T-helper 17 cell (primary cell): ENCODE measurements around the gene TECR. TPM values are rescaled to one million over a fixed set of nuclear protein-coding genes. Genes with fewer than 3 reads are reported as not detected.
"Not testable (repeated sequence)": the region's sequence is repeated elsewhere in the genome, so short reads cannot be mapped to it uniquely, and the experiment has no call there.

Experiments used
- ATAC-seq: fragments of 150-1000 bp; cut with Tn5 transposase; 2 replicates; pipeline ENCODE4 v1.10.0; 2021; ENCODE audit warnings: mild to moderate bottlenecking, moderate library complexity
- DNase-seq, 3 donors: peaks; one replicate each; pipeline versions ENCODE4 v3.0.0 to v3.0.0-alpha.2; 2020 to 2021
- H3K9me3 ChIP-seq: one replicate; pipeline ENCODE4 v1.7.0; 2013; ENCODE audit warnings: low read length, mild to moderate bottlenecking; ENCODE audit not compliant: control insufficient read depth, poor library complexity, severe bottlenecking
- H3K27ac Mint-ChIP-seq: one replicate; pipeline ENCODE4 v1.8.0; 2022; ENCODE audit warnings: mild to moderate bottlenecking, moderate library complexity, mixed read lengths
- H3K27me3 Mint-ChIP-seq: one replicate; pipeline ENCODE4 v1.8.0; 2022; ENCODE audit warnings: mixed read lengths
- H3K36me3 Mint-ChIP-seq: one replicate; pipeline ENCODE4 v1.8.0; 2022; ENCODE audit warnings: low read depth, mixed read lengths
- H3K4me1 Mint-ChIP-seq: one replicate; pipeline ENCODE4 v1.8.0; 2022; ENCODE audit warnings: mild to moderate bottlenecking, mixed read lengths
- H3K4me3 Mint-ChIP-seq: one replicate; pipeline ENCODE4 v1.8.0; 2022; ENCODE audit warnings: mild to moderate bottlenecking, moderate library complexity, mixed read lengths
- total RNA-seq, 4 donors: library from RNA in 2 of 4; stranded (reverse) in 2 of 4; gene quantifications; one replicate each; pipeline ENCODE4 v1.2.3 and lab custom pipeline; 2022 to 2026

TECR gene
- total RNA-seq, 2 donors from 2014 or later: 111 to 125 TPM

DNA sequence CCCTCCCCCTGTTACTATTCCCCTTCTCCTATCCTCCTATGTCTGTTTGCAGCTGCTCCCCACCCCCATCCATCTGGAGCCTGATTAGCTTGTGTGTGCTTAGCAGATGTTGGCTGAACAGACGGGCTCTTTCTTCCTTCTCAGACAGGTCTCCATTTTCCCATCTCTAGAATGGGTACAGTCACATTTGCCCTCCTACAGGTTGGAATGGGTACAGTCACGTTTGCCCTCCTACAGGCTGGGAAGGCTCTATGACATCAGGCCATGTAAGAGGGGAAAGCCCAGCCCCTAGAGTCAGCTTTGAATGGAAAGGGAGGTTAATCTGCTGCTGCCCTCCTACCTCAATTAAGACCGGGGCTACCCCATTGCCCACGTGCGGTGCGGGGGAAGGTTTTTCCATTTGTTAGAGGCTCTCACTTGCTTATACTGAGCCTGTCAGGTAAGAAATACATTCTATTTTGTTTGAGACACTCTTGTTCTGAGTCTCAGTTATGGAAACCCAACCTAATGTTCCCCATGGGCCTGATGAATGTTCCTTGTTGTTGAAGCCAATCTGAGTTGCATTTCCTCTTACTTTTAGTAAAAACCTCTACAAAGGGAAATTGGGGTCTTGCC is 51.3 kb downstream of the TECR start:
- H3K36me3 Mint-ChIP-seq: no peaks in the 10 kb centered on the region
- H3K27ac Mint-ChIP-seq: no peak overlapping the region
- ATAC-seq: peak; percentile 59
- DNase-seq: no peak
- H3K4me1 Mint-ChIP-seq: peaks cover 4% of the 10 kb centered on the region
- no peak overlapping the region for H3K4me3 Mint-ChIP-seq
- H3K9me3 ChIP-seq: no peaks in the 10 kb centered on the region
- H3K27me3 Mint-ChIP-seq: no peaks in the 10 kb centered on the region

DNA sequence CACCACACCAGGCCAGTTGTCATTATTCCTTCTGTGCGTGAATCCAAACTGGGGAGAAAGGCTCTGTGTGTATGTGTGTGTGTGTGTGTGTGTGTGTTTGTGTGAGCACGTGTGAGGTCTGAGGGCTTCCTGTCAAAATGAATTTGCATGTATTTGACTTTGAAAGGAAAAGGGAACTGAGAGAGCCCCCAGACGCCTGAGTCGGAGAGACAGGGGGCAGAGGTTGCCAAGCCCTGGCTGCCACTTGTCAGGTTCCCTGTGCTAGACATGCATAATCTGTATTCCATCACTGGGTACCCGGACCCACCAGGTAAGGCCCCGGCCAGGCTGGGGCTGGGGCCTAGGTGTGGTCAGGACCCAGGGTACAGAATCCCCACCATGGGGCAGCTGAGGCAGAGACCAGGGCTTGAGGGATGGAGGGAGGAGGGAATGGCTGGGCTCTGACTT is 53.5 kb downstream of the TECR start, which contains the start of gene CLEC17A:
Gene CLEC17A, plus strand, starts transcription at position 191 of the 447 bp plus-strand sequence. Its CDS starts 77 bp downstream, at position 268.
- peak within 1 kb of the TSS; percentile 79 for H3K27ac Mint-ChIP-seq
- peaks cover 7% of the 10 kb centered on the region for H3K4me1 Mint-ChIP-seq
- peak; percentile 66 for ATAC-seq
- no peak for DNase-seq
- peak within 1 kb of the TSS; percentile 74 for H3K4me3 Mint-ChIP-seq
- no peaks in the 10 kb centered on the region for H3K27me3 Mint-ChIP-seq
- H3K9me3 ChIP-seq: no peaks in the 10 kb centered on the region
- no peaks in the 10 kb centered on the region for H3K36me3 Mint-ChIP-seq

DNA sequence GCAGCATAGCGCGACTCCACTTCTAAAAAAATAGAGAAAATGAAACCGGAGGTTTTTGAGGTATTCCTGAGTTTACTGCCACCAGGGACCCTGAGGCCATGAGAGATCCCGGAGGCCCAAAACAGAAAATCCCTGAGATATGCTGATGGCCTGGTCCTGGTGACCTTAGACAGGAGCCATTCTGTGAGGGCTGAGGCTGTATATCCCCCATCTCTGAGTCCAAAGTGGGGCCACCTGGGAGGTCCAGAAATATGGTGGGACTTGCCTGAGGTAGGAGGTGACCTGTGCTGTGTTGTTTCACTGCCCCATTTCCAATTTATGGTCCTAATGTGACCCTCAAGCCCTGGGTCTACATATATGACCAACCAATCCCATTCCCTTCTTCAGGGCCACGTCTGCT is 55.0 kb downstream of the TECR start:
- not testable (repeated sequence) for H3K4me3 Mint-ChIP-seq, H3K9me3 ChIP-seq, H3K27me3 Mint-ChIP-seq, H3K4me1 Mint-ChIP-seq, ATAC-seq, H3K36me3 Mint-ChIP-seq, DNase-seq
- peak overlapping the region; percentile 79 for H3K27ac Mint-ChIP-seq

- not testable (repeated sequence) for H3K4me1 Mint-ChIP-seq, H3K27me3 Mint-ChIP-seq, H3K4me3 Mint-ChIP-seq, DNase-seq, H3K9me3 ChIP-seq, H3K27ac Mint-ChIP-seq, H3K36me3 Mint-ChIP-seq
- peak; percentile 65 for ATAC-seq
These were observed 55.8 kb downstream of the TECR start for GRCh38 chr19:14585187-14585586.

- ATAC-seq, H3K27me3 Mint-ChIP-seq, H3K36me3 Mint-ChIP-seq, H3K4me3 Mint-ChIP-seq, H3K9me3 ChIP-seq, H3K4me1 Mint-ChIP-seq, DNase-seq, H3K27ac Mint-ChIP-seq: not testable (repeated sequence)
These were observed 60.0 kb downstream of the TECR start for GRCh38 chr19:14589433-14589832.

GRCh38 chr19:14595558-14595957 is 66.2 kb downstream of the TECR start:
- Mint-ChIP-seq H3K4me1 (no peaks in the 10 kb centered on the region), H3K36me3 (peaks cover 3% of the 10 kb centered on the region), H3K27ac (no peak overlapping the region), H3K27me3 (no peaks in the 10 kb centered on the region), H3K4me3 (no peak overlapping the region)
- ATAC-seq (no peak), DNase-seq (no peak)
- H3K9me3 ChIP-seq: no peaks in the 10 kb centered on the region

DNA sequence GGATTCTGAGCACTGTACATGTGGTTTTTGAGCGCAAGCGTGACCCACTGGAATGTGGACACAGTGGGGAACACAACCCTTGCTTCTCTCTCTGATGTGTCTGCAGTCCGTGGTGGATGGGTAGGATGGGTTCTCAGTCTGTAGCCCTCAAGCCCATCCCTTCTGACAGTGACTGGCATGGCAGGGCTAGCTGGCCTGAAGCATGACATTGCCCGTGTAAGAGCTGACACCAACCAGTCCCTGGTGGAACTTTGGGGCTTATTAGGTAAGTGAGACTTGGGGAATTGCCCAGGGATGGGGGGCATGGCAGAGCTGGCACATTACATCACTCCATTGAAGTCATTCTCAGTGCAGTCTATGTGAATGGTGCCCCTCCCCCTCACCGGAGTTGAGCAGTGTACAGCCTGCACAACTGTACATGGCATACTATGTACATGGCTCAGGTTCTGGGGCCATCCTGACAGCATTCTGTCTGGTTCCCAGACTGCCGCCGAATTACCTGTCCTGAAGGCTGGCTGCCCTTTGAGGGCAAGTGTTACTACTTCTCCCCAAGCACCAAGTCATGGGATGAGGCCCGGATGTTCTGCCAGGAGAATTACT is 70.3 kb downstream of the TECR start:
- ATAC-seq (no peak), DNase-seq (no peak)
- no peaks in the 10 kb centered on the region for H3K27me3 Mint-ChIP-seq
- H3K27ac Mint-ChIP-seq: no peak overlapping the region
- H3K9me3 ChIP-seq: no peaks in the 10 kb centered on the region
- H3K4me3 Mint-ChIP-seq: no peak overlapping the region
- peaks cover 6% of the 10 kb centered on the region for H3K4me1 Mint-ChIP-seq
- H3K36me3 Mint-ChIP-seq: peaks cover 3% of the 10 kb centered on the region

GRCh38 chr19:14603990-14604387 is 74.6 kb downstream of the TECR start:
- Mint-ChIP-seq H3K27ac (peak overlapping the region; percentile 2), H3K36me3 (no peaks in the 10 kb centered on the region), H3K4me1 (peaks cover 10% of the 10 kb centered on the region), H3K4me3 (no peak overlapping the region), H3K27me3 (no peaks in the 10 kb centered on the region)
- ATAC-seq (peak; percentile 79), DNase-seq (no peak)
- no peaks in the 10 kb centered on the region for H3K9me3 ChIP-seq

- no peak overlapping the region for H3K27ac Mint-ChIP-seq
- DNase-seq (no peak), ATAC-seq (no peak)
- H3K9me3 ChIP-seq: no peaks in the 10 kb centered on the region
- H3K4me3 Mint-ChIP-seq: no peak overlapping the region
- H3K27me3 Mint-ChIP-seq: no peaks in the 10 kb centered on the region
- H3K36me3 Mint-ChIP-seq: no peaks in the 10 kb centered on the region
- H3K4me1 Mint-ChIP-seq: peaks cover 10% of the 10 kb centered on the region
These were observed 77.2 kb downstream of the TECR start for GRCh38 chr19:14606627-14607026.

- ATAC-seq: no peak
- Mint-ChIP-seq H3K4me3 (no peak overlapping the region), H3K4me1 (peaks cover 4% of the 10 kb centered on the region), H3K36me3 (no peaks in the 10 kb centered on the region), H3K27me3 (peaks cover 3% of the 10 kb centered on the region), H3K27ac (no peak overlapping the region)
- no peaks in the 10 kb centered on the region for H3K9me3 ChIP-seq
- DNase-seq: no peak
These were observed 81.7 kb downstream of the TECR start for GRCh38 chr19:14611051-14611450.

GRCh38 chr19:14612242-14612641 is 82.8 kb downstream of the TECR start:
- H3K9me3 ChIP-seq, H3K27me3 Mint-ChIP-seq, DNase-seq, H3K4me1 Mint-ChIP-seq, ATAC-seq, H3K27ac Mint-ChIP-seq, H3K36me3 Mint-ChIP-seq, H3K4me3 Mint-ChIP-seq: not testable (repeated sequence)

- Mint-ChIP-seq H3K27me3 (peaks cover 4% of the 10 kb centered on the region), H3K27ac (no peak overlapping the region), H3K4me3 (no peak overlapping the region), H3K36me3 (peaks cover 2% of the 10 kb centered on the region), H3K4me1 (peaks cover 4% of the 10 kb centered on the region)
- no peaks in the 10 kb centered on the region for H3K9me3 ChIP-seq
- ATAC-seq (no peak), DNase-seq (no peak)
These were observed 83.3 kb downstream of the TECR start for GRCh38 chr19:14612657-14613056.

- peak; percentile 47 for ATAC-seq
- peak overlapping the region; percentile 53 for H3K27ac Mint-ChIP-seq
These were observed 84.2 kb downstream of the TECR start for GRCh38 chr19:14613399-14614098.

More at GRCh38 chr19:14613399-14614098, 84.2 kb downstream of the TECR start:
- H3K4me1 Mint-ChIP-seq, H3K27me3 Mint-ChIP-seq, DNase-seq, H3K36me3 Mint-ChIP-seq, H3K4me3 Mint-ChIP-seq, H3K9me3 ChIP-seq: not testable (repeated sequence)
